GM12892 (cell line): ENCODE data around the gene LAMC2.

ENCODE experiments used
- POLR2A ChIP-seq: IDR thresholded peaks from 2 replicates; pipeline ENCODE4 v1.6.1; 2011; ENCODE audit warnings: low read depth, low read length, control low read depth
- POLR2AphosphoS5 ChIP-seq: IDR thresholded peaks from 2 replicates; pipeline ENCODE4 v1.6.1; 2011; ENCODE audit warnings: low read depth, low read length, control low read depth

GRCh38 chr1:183248989-183249691 is 63.1 kb downstream of the LAMC2 start:
- TF ChIP-seq POLR2AphosphoS5: no peak
- TF ChIP-seq POLR2A: no peak
